ENCODE results near the gene DSG1.

DNA sequence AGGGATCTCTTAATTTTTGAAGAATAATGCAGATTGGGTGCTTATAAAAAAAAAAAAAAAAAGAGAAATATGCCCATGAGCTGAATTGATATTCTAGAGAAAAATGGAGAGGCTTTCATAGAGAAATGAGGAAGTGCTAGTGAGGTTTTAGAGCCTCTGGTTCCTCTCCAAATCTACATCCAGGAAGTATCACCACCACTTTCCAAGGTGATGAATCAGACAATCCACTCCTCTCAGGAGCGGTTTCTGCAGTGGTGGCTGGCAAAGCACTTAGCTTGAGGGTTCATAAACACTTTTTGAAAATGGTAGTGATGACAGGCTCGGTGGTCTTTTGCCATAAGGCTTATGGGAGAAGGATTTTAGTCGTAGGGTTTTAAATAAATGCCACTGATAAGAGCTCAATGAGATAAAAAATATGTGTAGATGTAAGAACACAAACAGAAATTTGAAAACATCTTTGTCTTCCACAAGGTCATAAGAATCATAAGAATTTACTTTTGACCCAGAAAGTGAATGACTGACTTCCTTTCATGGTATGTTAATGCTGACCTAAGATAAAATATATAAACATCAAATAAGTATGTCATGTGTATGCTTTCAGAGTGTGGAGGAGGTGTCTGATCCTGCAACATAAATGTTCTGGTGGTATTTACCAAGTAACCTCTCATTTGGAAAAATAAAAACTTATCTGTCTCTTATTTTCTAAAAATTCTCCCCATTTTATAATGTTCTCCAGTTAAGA, 42.1 kb upstream of the DSG1 start:
- TF ChIP-seq, protein P1, sequence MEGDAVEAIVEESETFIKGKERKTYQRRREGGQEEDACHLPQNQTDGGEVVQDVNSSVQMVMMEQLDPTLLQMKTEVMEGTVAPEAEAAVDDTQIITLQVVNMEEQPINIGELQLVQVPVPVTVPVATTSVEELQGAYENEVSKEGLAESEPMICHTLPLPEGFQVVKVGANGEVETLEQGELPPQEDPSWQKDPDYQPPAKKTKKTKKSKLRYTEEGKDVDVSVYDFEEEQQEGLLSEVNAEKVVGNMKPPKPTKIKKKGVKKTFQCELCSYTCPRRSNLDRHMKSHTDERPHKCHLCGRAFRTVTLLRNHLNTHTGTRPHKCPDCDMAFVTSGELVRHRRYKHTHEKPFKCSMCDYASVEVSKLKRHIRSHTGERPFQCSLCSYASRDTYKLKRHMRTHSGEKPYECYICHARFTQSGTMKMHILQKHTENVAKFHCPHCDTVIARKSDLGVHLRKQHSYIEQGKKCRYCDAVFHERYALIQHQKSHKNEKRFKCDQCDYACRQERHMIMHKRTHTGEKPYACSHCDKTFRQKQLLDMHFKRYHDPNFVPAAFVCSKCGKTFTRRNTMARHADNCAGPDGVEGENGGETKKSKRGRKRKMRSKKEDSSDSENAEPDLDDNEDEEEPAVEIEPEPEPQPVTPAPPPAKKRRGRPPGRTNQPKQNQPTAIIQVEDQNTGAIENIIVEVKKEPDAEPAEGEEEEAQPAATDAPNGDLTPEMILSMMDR (IDR thresholded peaks at IDR 0.05), result no peak
- TF ChIP-seq POLR2A (IDR thresholded peaks at IDR 0.05) (no peak), POLR2AphosphoS5 (IDR thresholded peaks at IDR 0.05) (no peak)

Data from prostate gland (tissue), 2 donors.